Kidney (tissue), 14 donors: ENCODE results near the gene RALY. TPM values are rescaled to one million over a fixed set of nuclear protein-coding genes. Genes with fewer than 3 reads are reported as not detected.

Source experiments
- DNase-seq, 5 donors: peaks; one replicate each; pipeline ENCODE4 v3.0.0-alpha.2; 2013 to 2020
- FAIRE-seq: peaks from 2 replicates; lab custom pipeline; 2012; peaks lifted over from hg19 to GRCh38; lab: Jason Lieb, UNC
- H3K27ac ChIP-seq, 2 donors: one replicate each; pipeline ENCODE4 v1.7.0; 2013; ENCODE audit warnings: low read depth in 2 of 2, low read length in 2 of 2, inconsistent platforms in 1 of 2
- H3K27me3 ChIP-seq: one replicate; pipeline ENCODE4 v1.7.1; 2013; ENCODE audit warnings: low read length, inconsistent platforms; ENCODE audit not compliant: control insufficient read depth, insufficient read depth
- H3K36me3 ChIP-seq, 3 donors: one replicate each; pipeline versions ENCODE4 v1.7.0 to v1.7.1; 2013; ENCODE audit warnings: low read length in 3 of 3, control low read depth in 1 of 3, inconsistent platforms in 1 of 3; ENCODE audit not compliant: insufficient read depth in 3 of 3, control insufficient read depth in 2 of 3
- H3K4me1 ChIP-seq, 3 donors: one replicate each; pipeline versions ENCODE4 v1.7.0 to v1.7.1; 2013; ENCODE audit warnings: low read length in 3 of 3, inconsistent platforms in 1 of 3, low read depth in 1 of 3; ENCODE audit not compliant: control insufficient read depth in 2 of 3, insufficient read depth in 2 of 3
- H3K4me3 ChIP-seq, 3 donors: one replicate each; pipeline versions ENCODE4 v1.7.0 to v1.8.1; 2013; ENCODE audit warnings: low read length in 3 of 3, control low read depth in 1 of 3, inconsistent platforms in 1 of 3
- H3K9ac ChIP-seq, 3 donors: one replicate each; pipeline versions ENCODE4 v1.7.0 to v1.7.1; 2013; ENCODE audit warnings: low read length in 3 of 3, control low read depth in 1 of 3, inconsistent platforms in 1 of 3
- H3K9me3 ChIP-seq, 3 donors: one replicate each; pipeline versions ENCODE4 v1.7.0 to v1.7.1; 2013; ENCODE audit warnings: low read length in 3 of 3, control low read depth in 1 of 3, inconsistent platforms in 1 of 3; ENCODE audit not compliant: control insufficient read depth in 2 of 3, insufficient read depth in 1 of 3
- CTCF ChIP-seq: IDR thresholded peaks from 3 replicates; pipeline ENCODE4 v1.5.1; 2012; ENCODE audit warnings: mild to moderate bottlenecking, moderate library complexity, borderline replicate concordance; ENCODE audit not compliant: insufficient read depth; ENCODE audit errors: extremely low read depth
- intact Hi-C: fragments of 100-400 bp; cut with DNase I; formaldehyde crosslinking; loops from one replicate; pipeline ENCODE4 v1.11.1; 2022
- polyA plus RNA-seq: library from polyadenylated mRNA; stranded (reverse); fragments of 350-450 nt; fragmentation: Illumina TruSeq; extraction: RNeasy Lipid Tissue Mini Kit (QIAGEN cat#74804); gene quantifications from one replicate; pipeline ENCODE4 v1.2.3, GENCODE V29; 2014; ENCODE audit warnings: low read depth, low replicate concordance; ENCODE audit not compliant: insufficient read depth
- total RNA-seq: library from RNA; stranded (reverse); fragmentation: NEBNext Ultra II Directional; extraction: Animal tissue kit (Norgen Biotek cat#: 25700); gene quantifications from one replicate; pipeline ENCODE4 v1.2.1, GENCODE V29; 2021
- donor health status: control.
- donor health status: control.
- donor health status: control.
- donor health status: control.
- donor health status: control.
- donor health status: DM: yes; HTN: yes; CAD: no.
- donor health status: Normal renal cell carcinoma (clear cell type).

Gene RALY
- total and polyA plus RNA-seq, 2 donors from 2014 or later, result 119 to 138 TPM

DNA sequence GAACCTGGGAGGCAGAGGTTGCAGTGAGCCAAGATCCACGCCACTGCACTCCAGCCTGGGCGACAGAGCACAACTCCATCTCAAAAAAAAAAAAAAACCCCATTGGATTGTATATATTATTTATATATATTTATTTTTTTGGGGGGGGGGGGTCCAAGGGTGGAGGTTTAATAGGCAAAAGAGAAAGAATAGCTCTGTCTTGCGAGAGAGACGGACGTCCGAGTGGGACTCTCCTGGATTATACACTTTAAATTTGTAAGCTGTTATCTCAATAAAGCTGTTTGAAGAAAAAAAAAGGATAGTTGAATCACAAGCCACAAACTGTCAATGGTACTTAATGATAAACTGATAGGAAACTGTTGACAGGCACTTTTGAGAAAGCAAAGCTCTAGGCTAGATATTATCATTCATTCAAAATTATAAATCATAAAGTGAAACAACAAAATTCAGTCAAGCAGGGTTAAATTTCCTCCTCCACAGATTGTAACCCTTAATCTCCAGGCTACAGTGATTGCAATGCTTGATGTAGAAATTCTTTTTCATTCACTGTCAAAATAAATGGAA, 98.0 kb downstream of the RALY start:
- FAIRE-seq (no peak), DNase-seq (no peak)
- H3K9ac ChIP-seq, result no peak overlapping the region
- no peak overlapping the region for H3K4me3 ChIP-seq
- no peaks in the 10 kb centered on the region for H3K27me3 ChIP-seq
- peaks cover 8 to 53% (median 44%) of the 10 kb centered on the region in 3 donors for H3K36me3 ChIP-seq
- no peak for TF ChIP-seq CTCF
- no peaks in the 10 kb centered on the region for H3K9me3 ChIP-seq
- no peak overlapping the region for H3K27ac ChIP-seq
- intact Hi-C loops, result no loop called here
- H3K4me1 ChIP-seq, result peaks cover 0 to 4% (median 0%) of the 10 kb centered on the region in 3 donors

GRCh38 chr20:34093895-34094294, 100.2 kb downstream of the RALY start:
- no peaks in the 10 kb centered on the region for H3K9me3 ChIP-seq
- no peak for TF ChIP-seq CTCF
- H3K9ac ChIP-seq, result no peak overlapping the region
- FAIRE-seq (no peak), DNase-seq (no peak)
- H3K27ac ChIP-seq, result no peak overlapping the region
- H3K27me3 ChIP-seq, result no peaks in the 10 kb centered on the region
- intact Hi-C loops, result no loop called here
- no peak overlapping the region for H3K4me3 ChIP-seq
- peaks cover 0 to 3% (median 0%) of the 10 kb centered on the region in 3 donors for H3K4me1 ChIP-seq
- H3K36me3 ChIP-seq, result peaks cover 8 to 46% (median 39%) of the 10 kb centered on the region in 3 donors

DNA sequence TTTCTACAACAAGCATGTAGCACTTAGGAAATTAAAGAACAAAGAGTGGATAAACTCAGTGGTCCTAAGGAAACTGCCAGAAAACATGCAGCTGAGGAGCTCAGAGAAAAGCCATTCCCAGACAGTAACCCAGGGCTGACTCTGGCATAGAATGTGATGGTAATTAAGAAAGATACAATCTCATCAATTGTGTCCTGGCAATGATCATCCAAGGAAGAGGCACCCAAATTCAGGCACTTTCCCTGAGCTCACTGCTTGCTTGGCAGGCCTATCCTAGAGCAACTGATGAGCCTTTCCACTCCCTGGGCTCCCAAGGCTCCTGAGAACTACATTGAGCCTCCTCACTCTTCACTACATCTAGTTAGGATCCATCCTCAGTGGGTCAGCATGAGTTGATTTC, 102.1 kb downstream of the RALY start:
- Histone ChIP-seq H3K9ac (no peak overlapping the region), H3K27me3 (no peaks in the 10 kb centered on the region), H3K27ac (no peak overlapping the region), H3K4me1 (no peaks in the 10 kb centered on the region), H3K36me3 (peaks cover 9 to 56% (median 36%) of the 10 kb centered on the region in 3 donors), H3K4me3 (no peak overlapping the region), H3K9me3 (no peaks in the 10 kb centered on the region)
- DNase-seq (no peak), FAIRE-seq (no peak)
- intact Hi-C loops, result no loop called here
- TF ChIP-seq CTCF, result no peak
